ENCODE results near the gene PMS2.
"Not testable (repeated sequence)": the region's sequence is repeated elsewhere in the genome, so short reads cannot be mapped to it uniquely, and the experiment has no call there.

Gene PMS2

GRCh38 chr7:6008668-6009611 is at the start of gene PMS2, which contains the start of gene AIMP2:
Gene PMS2, minus strand, starts transcription at chr7:6009049. Its CDS starts 30 bp downstream, at chr7:6009019.
Gene AIMP2, plus strand, starts transcription at chr7:6009272. Its CDS starts 92 bp downstream, at chr7:6009364.
- peak; percentile 96 for DNase-seq

GRCh38 chr7:6057316-6058129 is 48.7 kb upstream of the PMS2 start:
- no peak for DNase-seq

GRCh38 chr7:6056616-6057015 is 47.8 kb upstream of the PMS2 start:
- no peak for DNase-seq

GRCh38 chr7:6051185-6051584 is 42.3 kb upstream of the PMS2 start:
- not testable (repeated sequence) for DNase-seq

GRCh38 chr7:6049780-6050179 is 40.9 kb upstream of the PMS2 start:
- DNase-seq: no peak

GRCh38 chr7:6035686-6036085 is 26.8 kb upstream of the PMS2 start:
- DNase-seq: no peak

- DNase-seq: no peak
These were observed 26.3 kb upstream of the PMS2 start for GRCh38 chr7:6035165-6035564.

- DNase-seq: no peak
These were observed 23.8 kb upstream of the PMS2 start for GRCh38 chr7:6032641-6033040.

- DNase-seq: no peak
These were observed 23.3 kb upstream of the PMS2 start for GRCh38 chr7:6032167-6032566.

- DNase-seq: no peak
These were observed 22.7 kb upstream of the PMS2 start for GRCh38 chr7:6031567-6031966.

GRCh38 chr7:6030988-6031387 is 22.1 kb upstream of the PMS2 start, which contains the start of gene ANKRD61:
Gene ANKRD61, plus strand, starts transcription at chr7:6031376. Its CDS starts 0 bp downstream, at chr7:6031376.
- DNase-seq: no peak

- no peak for DNase-seq
These were observed 19.7 kb upstream of the PMS2 start for GRCh38 chr7:6028563-6028962.

GRCh38 chr7:6027806-6028365 is 19.0 kb upstream of the PMS2 start:
- no peak for DNase-seq

- DNase-seq: no peak
These were observed 18.0 kb upstream of the PMS2 start for GRCh38 chr7:6026820-6027311.

- DNase-seq: peak; percentile 59
These were observed 17.4 kb upstream of the PMS2 start for GRCh38 chr7:6026011-6026819.

GRCh38 chr7:6023974-6024435 is 15.2 kb upstream of the PMS2 start:
- DNase-seq: no peak

GRCh38 chr7:6022707-6023106 is 13.9 kb upstream of the PMS2 start:
- DNase-seq: no peak

- no peak for DNase-seq
These were observed 11.8 kb upstream of the PMS2 start for GRCh38 chr7:6020371-6021286.

GRCh38 chr7:6016653-6016966 is 7.8 kb upstream of the PMS2 start:
- DNase-seq: no peak

GRCh38 chr7:6015917-6016652 is 7.2 kb upstream of the PMS2 start:
- DNase-seq: no peak

Measured in activated CD4-positive, CD25-positive, alpha-beta regulatory T cell treated with anti-CD3 and anti-CD28 coated beads, Interleukin-2, amount 50 U/mL, for 72 hours (primary cell).